Fibroblast of pulmonary artery (primary cell): ENCODE measurements around the gene PDE4D.
A peak's percentile ranks its signal among the peaks of the same experiment; 100 is the strongest.

Experiments used
- DNase-seq: peaks from one replicate; pipeline ENCODE4 v3.0.0-alpha.2; 2010; ENCODE audit warnings: low read depth
- H3K4me3 ChIP-seq: replicated peaks from 2 replicates; pipeline ENCODE4 v1.5.1; 2011; ENCODE audit warnings: low read depth, mild to moderate bottlenecking, control low read depth, low read length, moderate library complexity
- TF ChIP-seq, protein P1 (sequence below): IDR thresholded peaks from 2 replicates; pipeline ENCODE4 v1.5.1; 2011; ENCODE audit warnings: mild to moderate bottlenecking, control low read depth, low read length, inconsistent platforms; ENCODE audit errors: missing control alignments

Gene PDE4D

DNA sequence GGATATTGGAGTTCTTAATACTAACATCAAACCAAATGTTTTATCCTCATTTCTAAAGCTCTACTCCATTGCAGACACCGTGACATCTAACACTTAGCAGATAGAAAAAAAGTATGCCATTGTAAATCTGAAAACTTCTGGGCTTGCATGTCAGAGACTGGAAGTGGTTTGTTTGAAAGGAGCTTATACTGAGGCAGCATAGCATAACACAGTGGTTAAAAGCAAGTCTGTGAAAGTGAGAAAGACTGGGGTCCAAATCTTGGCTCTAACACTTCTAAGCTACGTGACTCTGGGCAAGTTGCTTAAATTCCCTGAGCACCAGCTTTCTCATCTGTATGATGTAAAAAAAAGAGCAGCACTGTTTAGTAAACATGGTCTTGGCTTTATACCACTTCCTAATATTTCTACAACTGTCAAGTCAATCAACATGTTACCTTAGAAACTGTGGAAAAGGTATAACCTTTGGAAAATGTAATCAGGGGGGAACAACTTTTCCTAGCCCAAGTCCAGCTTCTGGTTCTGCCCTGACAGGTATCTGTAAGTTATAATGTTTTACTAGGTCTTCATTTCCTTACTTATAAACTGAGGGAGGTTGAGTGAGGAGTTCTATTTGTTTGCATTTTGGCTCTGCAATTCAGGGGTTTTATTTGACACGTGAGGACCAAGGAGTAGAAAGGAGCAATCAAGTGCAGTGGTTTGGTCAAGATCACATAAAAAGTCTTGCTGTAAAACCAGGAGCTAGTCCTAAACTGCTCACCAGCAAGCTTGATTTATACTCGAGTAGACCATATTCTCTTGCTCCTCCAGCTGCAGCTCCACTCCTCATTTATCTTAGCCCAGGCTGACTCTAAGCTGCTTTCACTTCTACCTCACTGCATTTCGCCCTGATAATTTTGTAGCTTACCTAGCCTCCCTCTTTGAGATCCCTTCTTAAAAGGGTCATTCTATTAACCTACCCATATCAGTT lies 769.6 kb downstream of the PDE4D start:
- H3K4me3 ChIP-seq: no peak overlapping the region
- TF ChIP-seq, protein P1, sequence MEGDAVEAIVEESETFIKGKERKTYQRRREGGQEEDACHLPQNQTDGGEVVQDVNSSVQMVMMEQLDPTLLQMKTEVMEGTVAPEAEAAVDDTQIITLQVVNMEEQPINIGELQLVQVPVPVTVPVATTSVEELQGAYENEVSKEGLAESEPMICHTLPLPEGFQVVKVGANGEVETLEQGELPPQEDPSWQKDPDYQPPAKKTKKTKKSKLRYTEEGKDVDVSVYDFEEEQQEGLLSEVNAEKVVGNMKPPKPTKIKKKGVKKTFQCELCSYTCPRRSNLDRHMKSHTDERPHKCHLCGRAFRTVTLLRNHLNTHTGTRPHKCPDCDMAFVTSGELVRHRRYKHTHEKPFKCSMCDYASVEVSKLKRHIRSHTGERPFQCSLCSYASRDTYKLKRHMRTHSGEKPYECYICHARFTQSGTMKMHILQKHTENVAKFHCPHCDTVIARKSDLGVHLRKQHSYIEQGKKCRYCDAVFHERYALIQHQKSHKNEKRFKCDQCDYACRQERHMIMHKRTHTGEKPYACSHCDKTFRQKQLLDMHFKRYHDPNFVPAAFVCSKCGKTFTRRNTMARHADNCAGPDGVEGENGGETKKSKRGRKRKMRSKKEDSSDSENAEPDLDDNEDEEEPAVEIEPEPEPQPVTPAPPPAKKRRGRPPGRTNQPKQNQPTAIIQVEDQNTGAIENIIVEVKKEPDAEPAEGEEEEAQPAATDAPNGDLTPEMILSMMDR: no peak
- no peak for DNase-seq

DNA sequence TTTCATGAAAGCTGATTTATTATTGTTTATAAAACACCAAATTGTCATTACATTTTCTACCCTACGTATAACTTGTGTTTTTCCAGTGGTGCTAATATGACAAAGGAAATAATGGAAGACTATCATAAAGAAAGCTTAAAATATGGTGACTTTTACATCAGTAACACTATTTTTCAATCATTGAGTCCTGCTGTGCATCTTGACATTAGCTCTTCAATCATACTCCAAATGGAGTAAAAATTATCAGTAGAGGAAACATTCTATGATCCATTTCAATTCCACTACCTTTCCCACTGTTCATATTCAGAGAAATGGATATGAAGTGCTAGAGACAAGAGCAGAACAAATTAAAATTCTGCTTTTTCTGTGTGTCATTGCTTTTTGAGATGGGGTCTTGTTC lies 774.0 kb downstream of the PDE4D start:
- TF ChIP-seq, protein P1: no peak
- no peak for DNase-seq
- no peak overlapping the region for H3K4me3 ChIP-seq

DNA sequence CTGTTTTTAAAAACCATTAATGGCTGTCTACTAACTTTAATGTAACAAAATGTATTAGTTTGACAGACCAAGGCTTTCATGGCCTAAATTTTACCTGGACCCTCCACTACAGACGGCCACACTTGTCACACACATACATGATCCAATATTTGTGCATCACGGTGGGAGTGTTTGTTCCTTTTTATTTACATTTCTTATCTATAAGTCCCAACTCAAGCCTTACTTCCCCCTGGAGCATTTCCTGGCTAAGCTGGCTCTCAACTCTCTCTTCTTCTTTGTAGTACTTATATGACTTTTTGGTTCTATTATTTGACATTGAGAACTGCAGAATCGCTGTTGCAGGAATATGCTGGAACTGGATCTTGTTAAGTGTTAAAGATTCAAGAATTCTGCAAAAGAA lies 776.2 kb downstream of the PDE4D start:
- H3K4me3 ChIP-seq: no peak overlapping the region
- TF ChIP-seq, protein P1: no peak
- no peak for DNase-seq

DNA sequence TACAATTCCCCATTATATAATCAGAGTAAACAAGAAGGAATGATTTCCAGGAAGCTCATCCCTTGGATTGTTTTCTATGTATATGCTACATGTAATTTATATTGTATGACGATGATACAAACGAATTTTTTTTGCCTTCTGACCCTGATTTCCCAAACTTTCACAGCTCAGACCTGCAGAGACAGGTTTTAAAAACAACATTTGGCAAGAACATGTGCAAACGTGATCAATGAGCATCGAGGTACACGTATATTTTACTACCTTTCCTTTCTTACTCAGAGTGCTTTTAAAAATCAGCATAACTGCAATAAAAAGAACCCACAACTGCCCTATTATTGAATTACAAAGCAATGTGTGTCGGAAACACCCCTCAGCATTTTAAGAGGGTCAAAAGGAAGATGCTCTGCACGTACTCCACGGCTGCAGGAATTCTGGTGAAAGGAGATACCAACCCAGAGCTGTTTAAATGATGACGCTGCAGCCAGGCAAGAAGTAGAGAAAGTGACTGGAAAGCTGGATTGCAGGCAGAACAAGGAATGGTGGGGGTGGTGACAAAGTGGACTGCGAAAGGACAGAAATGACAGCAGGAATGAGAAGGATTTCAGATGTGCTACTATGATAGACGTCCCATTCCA lies 777.2 kb downstream of the PDE4D start:
- no peak overlapping the region for H3K4me3 ChIP-seq
- DNase-seq: no peak
- TF ChIP-seq, protein P1: no peak

DNA sequence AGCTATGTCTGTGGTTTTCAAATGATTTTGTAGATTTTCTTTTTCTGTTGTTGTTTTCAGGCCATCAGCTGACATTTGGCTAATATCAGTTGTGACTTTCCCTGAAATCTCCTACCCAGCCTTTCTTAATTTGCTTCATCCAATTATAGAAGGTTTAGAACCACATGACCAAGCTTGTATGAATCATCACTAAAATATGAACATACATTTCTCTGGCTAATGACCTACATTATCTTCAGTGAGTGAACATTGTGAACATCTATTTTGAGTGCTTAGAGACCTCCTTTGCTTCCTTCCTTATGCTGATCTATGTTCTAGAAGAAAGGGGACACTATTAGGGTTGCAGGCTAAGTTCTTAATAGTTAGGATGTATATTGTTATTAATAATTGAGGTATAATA lies 778.2 kb downstream of the PDE4D start:
- DNase-seq: peak; percentile 36
- H3K4me3 ChIP-seq: no peak overlapping the region
- TF ChIP-seq, protein P1: no peak

DNA sequence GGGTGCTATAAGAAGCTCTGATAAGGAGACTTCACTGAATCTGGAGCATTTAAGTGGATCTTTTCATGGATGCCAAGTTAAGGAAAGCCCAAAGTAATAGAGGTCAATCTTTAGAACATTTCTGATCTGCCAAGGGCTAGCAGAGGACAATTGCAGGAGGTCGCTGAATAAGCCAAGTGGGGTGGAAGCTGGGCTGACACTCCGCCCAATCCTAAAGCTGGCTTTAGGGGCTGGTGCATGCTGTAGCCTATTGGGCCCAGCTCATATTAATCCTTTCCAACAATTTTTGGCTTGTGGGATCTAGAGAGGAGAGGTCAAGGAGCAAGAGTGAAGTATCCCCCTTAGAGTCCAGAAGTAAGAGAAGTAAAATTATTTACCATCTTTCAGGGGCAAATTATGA lies 784.1 kb downstream of the PDE4D start:
- no peak for DNase-seq
- TF ChIP-seq, protein P1: no peak
- no peak overlapping the region for H3K4me3 ChIP-seq

DNA sequence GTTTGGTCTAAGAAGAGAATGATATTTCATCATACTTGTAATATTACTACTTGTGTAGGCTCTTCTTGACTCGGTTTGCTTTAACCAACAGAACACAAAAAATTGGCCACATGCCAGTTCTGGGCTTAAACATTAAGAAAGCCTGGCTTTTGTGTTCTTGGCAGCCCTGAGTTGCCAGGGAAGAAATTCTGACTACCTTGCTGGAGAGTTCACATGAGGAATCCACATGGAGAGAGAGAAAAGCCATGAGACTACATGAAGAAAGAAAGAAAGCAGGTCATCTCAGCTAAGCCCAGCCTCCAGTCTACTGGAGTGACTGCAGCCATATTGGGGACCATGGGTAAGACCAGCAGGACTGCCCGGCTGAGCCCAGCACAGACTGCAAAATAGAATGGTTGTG lies 785.8 kb downstream of the PDE4D start:
- TF ChIP-seq, protein P1: no peak
- peak; percentile 69 for DNase-seq
- H3K4me3 ChIP-seq: no peak overlapping the region
